Ishikawa (cell line): ENCODE data around the gene IFI16.

ENCODE experiments used
- CEBPB ChIP-seq: IDR thresholded peaks from 2 replicates; pipeline ENCODE4 v1.6.1; 2012
- CREB1 ChIP-seq: IDR thresholded peaks from 2 replicates; pipeline ENCODE4 v1.6.1; 2012; ENCODE audit warnings: low read depth
- EGR1 ChIP-seq: IDR thresholded peaks from 2 replicates; pipeline ENCODE4 v1.6.1; 2012
- FOXM1 ChIP-seq: IDR thresholded peaks from 2 replicates; pipeline ENCODE4 v1.6.1; 2012; ENCODE audit warnings: low read depth, borderline replicate concordance
- RAD21 ChIP-seq: IDR thresholded peaks from 2 replicates; pipeline ENCODE4 v1.6.1; 2012; ENCODE audit warnings: low read depth
- TCF12 ChIP-seq: IDR thresholded peaks from 2 replicates; pipeline ENCODE4 v1.6.1; 2012; ENCODE audit warnings: low read depth
- TEAD4 ChIP-seq: IDR thresholded peaks from 2 replicates; pipeline ENCODE4 v1.6.1; 2012
- TF ChIP-seq, protein P1 (sequence below): IDR thresholded peaks from 2 replicates; pipeline ENCODE4 v1.6.1; 2012; ENCODE audit warnings: low read depth, mild to moderate bottlenecking

DNA sequence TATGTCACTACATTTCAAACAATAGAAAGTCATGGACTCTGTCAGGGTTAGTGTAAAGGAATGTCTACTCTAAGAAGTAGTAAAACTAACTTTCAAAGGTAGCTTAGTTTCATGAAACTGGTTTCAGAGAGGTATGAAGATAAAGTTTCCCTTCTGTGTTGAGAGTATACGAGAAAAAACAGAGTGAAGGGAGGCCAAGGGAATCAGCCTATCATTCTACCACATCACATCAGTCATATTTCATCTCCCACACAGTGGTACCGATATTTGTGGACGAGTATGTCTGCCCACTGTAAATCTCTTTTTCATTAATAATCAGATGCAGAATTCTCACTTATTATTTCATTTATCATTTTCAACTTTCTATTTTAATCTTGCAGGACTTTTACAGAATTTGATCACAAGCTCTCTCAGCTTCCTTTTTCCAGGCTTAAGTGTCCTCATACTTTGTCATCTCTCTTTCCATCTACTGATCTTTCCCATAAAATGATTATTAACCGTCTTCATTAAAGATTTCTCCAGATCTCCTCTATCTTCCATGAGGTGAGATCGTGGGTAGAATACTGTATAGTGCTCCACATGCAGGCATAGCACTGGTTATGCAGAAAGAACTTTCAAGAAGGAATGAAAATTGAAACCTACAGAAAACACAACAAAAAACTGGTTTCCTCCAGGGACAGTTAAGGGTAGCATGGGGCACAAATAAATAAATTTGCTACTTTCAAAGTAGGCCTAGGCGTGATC lies 11.5 kb upstream of the IFI16 start:
- no peak for TF ChIP-seq CEBPB
- no peak for TF ChIP-seq RAD21
- TF ChIP-seq, protein P1, sequence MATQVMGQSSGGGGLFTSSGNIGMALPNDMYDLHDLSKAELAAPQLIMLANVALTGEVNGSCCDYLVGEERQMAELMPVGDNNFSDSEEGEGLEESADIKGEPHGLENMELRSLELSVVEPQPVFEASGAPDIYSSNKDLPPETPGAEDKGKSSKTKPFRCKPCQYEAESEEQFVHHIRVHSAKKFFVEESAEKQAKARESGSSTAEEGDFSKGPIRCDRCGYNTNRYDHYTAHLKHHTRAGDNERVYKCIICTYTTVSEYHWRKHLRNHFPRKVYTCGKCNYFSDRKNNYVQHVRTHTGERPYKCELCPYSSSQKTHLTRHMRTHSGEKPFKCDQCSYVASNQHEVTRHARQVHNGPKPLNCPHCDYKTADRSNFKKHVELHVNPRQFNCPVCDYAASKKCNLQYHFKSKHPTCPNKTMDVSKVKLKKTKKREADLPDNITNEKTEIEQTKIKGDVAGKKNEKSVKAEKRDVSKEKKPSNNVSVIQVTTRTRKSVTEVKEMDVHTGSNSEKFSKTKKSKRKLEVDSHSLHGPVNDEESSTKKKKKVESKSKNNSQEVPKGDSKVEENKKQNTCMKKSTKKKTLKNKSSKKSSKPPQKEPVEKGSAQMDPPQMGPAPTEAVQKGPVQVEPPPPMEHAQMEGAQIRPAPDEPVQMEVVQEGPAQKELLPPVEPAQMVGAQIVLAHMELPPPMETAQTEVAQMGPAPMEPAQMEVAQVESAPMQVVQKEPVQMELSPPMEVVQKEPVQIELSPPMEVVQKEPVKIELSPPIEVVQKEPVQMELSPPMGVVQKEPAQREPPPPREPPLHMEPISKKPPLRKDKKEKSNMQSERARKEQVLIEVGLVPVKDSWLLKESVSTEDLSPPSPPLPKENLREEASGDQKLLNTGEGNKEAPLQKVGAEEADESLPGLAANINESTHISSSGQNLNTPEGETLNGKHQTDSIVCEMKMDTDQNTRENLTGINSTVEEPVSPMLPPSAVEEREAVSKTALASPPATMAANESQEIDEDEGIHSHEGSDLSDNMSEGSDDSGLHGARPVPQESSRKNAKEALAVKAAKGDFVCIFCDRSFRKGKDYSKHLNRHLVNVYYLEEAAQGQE: no peak
- TF ChIP-seq EGR1: no peak
- TF ChIP-seq TEAD4: no peak
- TF ChIP-seq TCF12: no peak
- TF ChIP-seq FOXM1: no peak
- TF ChIP-seq CREB1: no peak
